ENCODE data around the gene HMGCL.
"Not testable (repeated sequence)": the region's sequence is repeated elsewhere in the genome, so short reads cannot be mapped to it uniquely, and the experiment has no call there.

GRCh38 chr1:23847482-23848095 lies 22.4 kb upstream of the HMGCL start:
- TF ChIP-seq CTCF (IDR thresholded peaks at IDR 0.05); ZFX (IDR thresholded peaks at IDR 0.05; ENCODE audit: borderline replicate concordance): not testable (repeated sequence)
